A549 (cell line): ENCODE data around the gene ADH5. TPM values are rescaled to one million over a fixed set of nuclear protein-coding genes. Genes with fewer than 3 reads are reported as not detected.

Experiments
- ATAC-seq, 2 experiments: fragments of 200-7000 bp in 1 of 2; fragments of >200 bp in 1 of 2; cut with Nextera tagmentation in 1 of 2; cut with Tn5 transposase in 1 of 2; 3 replicates each; pipeline versions ENCODE4 v1.8.0 to v1.9.1; 2018 to 2020; ENCODE audit warnings: mild to moderate bottlenecking in 1 of 2, moderate library complexity in 1 of 2
- CTCF ChIA-PET: fragments of 300-600 bp; sonication (Branson Sonifier 250); formaldehyde crosslinking; extraction: SDS; loops from one replicate; lab custom pipeline; 2021; ENCODE audit warnings: antibody characterized with exemption, inconsistent platforms; lab: Yijun Ruan, JAX
- POLR2A ChIA-PET: fragments of 350-600 bp; formaldehyde crosslinking; extraction: SDS; loops from one replicate; lab custom pipeline; 2021; ENCODE audit warnings: antibody characterized with exemption, inconsistent platforms; lab: Yijun Ruan, JAX
- DNase-seq, 2 experiments: peaks; one replicate each; pipeline versions ENCODE4 v3.0.0 to v3.0.0-alpha.2; 2011 to 2016; ENCODE audit warnings: low read depth in 1 of 2, low spot score in 1 of 2
- FAIRE-seq: peaks from 2 replicates; lab custom pipeline; 2011; peaks lifted over from hg19 to GRCh38; lab: Jason Lieb, UNC
- H3K27ac ChIP-seq, 2 experiments: fragments of >200 bp; sonication (Bioruptor Twin); formaldehyde crosslinking; 3 replicates each; pipeline ENCODE4 v1.5.1; 2016 to 2017
- H3K4me1 ChIP-seq: fragments of >200 bp; sonication (Bioruptor Twin); formaldehyde crosslinking; 3 replicates; pipeline ENCODE4 v1.6.1; 2016
- H3K4me2 ChIP-seq: fragments of >200 bp; sonication (Bioruptor Twin); formaldehyde crosslinking; 3 replicates; pipeline ENCODE4 v1.6.1; 2016
- H3K4me3 ChIP-seq: fragments of >200 bp; sonication (Bioruptor Twin); formaldehyde crosslinking; 3 replicates; pipeline ENCODE4 v1.5.1; 2016
- H3K9me3 ChIP-seq: fragments of >200 bp; sonication (Bioruptor Twin); formaldehyde crosslinking; 3 replicates; pipeline ENCODE4 v1.6.1; 2016
- ATOH8 ChIP-seq: fragments of 250-450 bp; sonication (Bioruptor Pico); IDR thresholded peaks from 2 replicates; pipeline ENCODE4 v1.5.0; 2020; ENCODE audit warnings: low read depth, mild to moderate bottlenecking, moderate library complexity
- CBX2 ChIP-seq: fragments of 200-600 bp; sonication (generic); IDR thresholded peaks from 2 replicates; pipeline ENCODE4 v1.6.1; 2016; ENCODE audit warnings: low read depth, mild to moderate bottlenecking, borderline replicate concordance
- CBX8 ChIP-seq: fragments of 200-600 bp; sonication (generic); IDR thresholded peaks from 2 replicates; pipeline ENCODE4 v1.6.1; 2016
- CTCF ChIP-seq: fragments of >200 bp; sonication (Bioruptor Twin); formaldehyde crosslinking; IDR thresholded peaks from 3 replicates; pipeline ENCODE4 v1.5.1; 2016
- E2F6 ChIP-seq: IDR thresholded peaks from 2 replicates; pipeline ENCODE4 v1.6.1; 2012; ENCODE audit warnings: low read depth, borderline replicate concordance
- ELK1 ChIP-seq: fragments of 150-350 bp; IDR thresholded peaks from 2 replicates; pipeline ENCODE4 v1.6.1; 2014; ENCODE audit warnings: low read depth, mild to moderate bottlenecking, low read length
- EP300 ChIP-seq, 2 experiments: fragments of >200 bp; sonication (Bioruptor Twin); formaldehyde crosslinking; IDR thresholded peaks; 2 replicates in 1 of 2; 3 replicates in 1 of 2; pipeline ENCODE4 v1.6.1; 2016 to 2017
- ESRRA ChIP-seq: fragments of 150-350 bp; IDR thresholded peaks from 2 replicates; pipeline ENCODE4 v1.6.1; 2014; ENCODE audit warnings: mild to moderate bottlenecking, low read length, borderline replicate concordance
- GATA3 ChIP-seq: IDR thresholded peaks from 2 replicates; pipeline ENCODE4 v1.6.1; 2012; ENCODE audit warnings: borderline replicate concordance
- HDAC2 ChIP-seq: fragments of 200-600 bp; sonication (generic); IDR thresholded peaks from 2 replicates; pipeline ENCODE4 v1.6.1; 2016
- HEYL ChIP-seq: fragments of 250-450 bp; sonication (Bioruptor Pico); IDR thresholded peaks from 2 replicates; pipeline ENCODE4 v1.8.0; 2021; ENCODE audit warnings: mild to moderate bottlenecking, moderate library complexity
- HMGXB4 ChIP-seq: fragments of 250-450 bp; sonication (Bioruptor Pico); IDR thresholded peaks from 2 replicates; pipeline ENCODE4 v1.5.0; 2021; ENCODE audit warnings: mild to moderate bottlenecking, moderate library complexity, borderline replicate concordance
- HOXB13 ChIP-seq: fragments of 250-450 bp; sonication (Bioruptor Pico); IDR thresholded peaks from 2 replicates; pipeline ENCODE4 v1.5.0; 2020; ENCODE audit warnings: low read depth, mild to moderate bottlenecking, moderate library complexity
- JUNB ChIP-seq: fragments of >200 bp; sonication (Bioruptor Twin); formaldehyde crosslinking; IDR thresholded peaks from 2 replicates; pipeline ENCODE4 v1.6.1; 2016
- KDM5A ChIP-seq: fragments of 200-600 bp; sonication (generic); IDR thresholded peaks from 2 replicates; pipeline ENCODE4 v1.6.1; 2016; ENCODE audit warnings: antibody characterized with exemption, mild to moderate bottlenecking
- MAX ChIP-seq: IDR thresholded peaks from 2 replicates; pipeline ENCODE4 v1.6.1; 2012
- MAZ ChIP-seq: fragments of 150-350 bp; IDR thresholded peaks from 2 replicates; pipeline ENCODE4 v1.6.1; 2014; ENCODE audit warnings: antibody characterized with exemption, low read depth, low read length, borderline replicate concordance
- POLR2A ChIP-seq: IDR thresholded peaks from 2 replicates; pipeline ENCODE4 v1.6.1; 2012; ENCODE audit warnings: mild to moderate bottlenecking, low read length
- RARB ChIP-seq: fragments of 250-450 bp; sonication (Bioruptor Pico); IDR thresholded peaks from 2 replicates; pipeline ENCODE4 v1.8.0; 2021; ENCODE audit warnings: mild to moderate bottlenecking, moderate library complexity
- RCOR1 ChIP-seq: fragments of 150-350 bp; IDR thresholded peaks from 2 replicates; pipeline ENCODE4 v1.6.1; 2014; ENCODE audit warnings: antibody characterized with exemption, low read length, low read depth
- RNF2 ChIP-seq: fragments of 200-600 bp; sonication (generic); IDR thresholded peaks from 2 replicates; pipeline ENCODE4 v1.6.1; 2016; ENCODE audit warnings: low read depth, mild to moderate bottlenecking, antibody characterized with exemption, moderate library complexity, borderline replicate concordance
- USF2 ChIP-seq: fragments of 450-650 bp; IDR thresholded peaks from 2 replicates; pipeline ENCODE4 v1.6.1; 2014; ENCODE audit warnings: antibody characterized with exemption
- ZSCAN20 ChIP-seq: fragments of 250-450 bp; sonication (Bioruptor Pico); IDR thresholded peaks from 2 replicates; pipeline ENCODE4 v1.8.0; 2022; ENCODE audit warnings: mild to moderate bottlenecking, moderate library complexity
- WGBS: methylation state at CpG from one replicate; pipeline ENCODE4 v1.1.6; 2017; ENCODE audit errors: missing lambda C conversion rate; 5-methylcytosine and 5-hydroxymethylcytosine counted together
- polyA plus RNA-seq, 4 experiments: library from polyadenylated mRNA; depleted of rRNA in 3 of 4; stranded (reverse); fragments of >200 nt; fragmentation: RNase III in 1 of 4; extraction: RNeasy Plus Mini Kit Qiagen cat#74134 plus additional on column Dnase treatment in 1 of 4; gene quantifications; 2 replicates in 3 of 4; 3 replicates in 1 of 4; pipeline ENCODE4 v1.2.3, GENCODE V29; 2011 to 2017

The ADH5 gene
- polyA plus RNA-seq, 2 of the 4 experiments (the other 2 are of a cell fraction): 124 to 152 TPM

- H3K4me1 ChIP-seq: peaks cover 46% of the 10 kb centered on the region
- no peak for TF ChIP-seq HMGXB4 (CRISPR knock-in tag)
- TF ChIP-seq RNF2: no peak
- TF ChIP-seq KDM5A: no peak
- no peak for TF ChIP-seq USF2
- H3K9me3 ChIP-seq: no peaks in the 10 kb centered on the region
- peak overlapping the region; percentile 3; the same call in 2 of the 3 replicates for H3K4me2 ChIP-seq
- WGBS: 44% methylated on average over 1 of the region's 1 CpG
- POLR2A ChIA-PET: interaction anchor here (1.2 kb wide), 1 partner anchor 34 kb away, joined by 4 read pairs; the partner anchor contains the start of gene METAP1
- ATAC-seq: no peak
- H3K27ac ChIP-seq: no peak overlapping the region
- FAIRE-seq: no peak
- no peak for DNase-seq
- H3K4me3 ChIP-seq: no peak overlapping the region
- CTCF ChIA-PET: interaction anchor here (1.1 to 1.7 kb wide), 2 partner anchors 27 to 34 kb away, joined by 4 to 5 read pairs; partner anchors contain the start of gene METAP1
Observed at GRCh38 chr4:99029018-99029735, 59.4 kb downstream of the ADH5 start.

GRCh38 chr4:99028187-99028586, 60.4 kb downstream of the ADH5 start:
- ChIA-PET POLR2A (no interaction called here), CTCF (interaction anchor here (2.0 kb wide), 1 partner anchor 33 kb away, joined by 9 read pairs; the partner anchor contains the start of gene METAP1)
- Histone ChIP-seq H3K27ac (no peak overlapping the region), H3K4me1 (peaks cover 54% of the 10 kb centered on the region), H3K4me3 (no peak overlapping the region), H3K9me3 (no peaks in the 10 kb centered on the region), H3K4me2 (peak overlapping the region; percentile 59)
- ATAC-seq (no peak), DNase-seq (no peak), FAIRE-seq (no peak)
- TF ChIP-seq HOXB13 (CRISPR knock-in tag): no peak
- TF ChIP-seq POLR2A: no peak
- no peak for TF ChIP-seq ELK1
- no peak for TF ChIP-seq ATOH8 (CRISPR knock-in tag)
- TF ChIP-seq HDAC2: no peak
- no peak for TF ChIP-seq RCOR1
- no peak for TF ChIP-seq ZSCAN20
- TF ChIP-seq HEYL (CRISPR knock-in tag): no peak
- TF ChIP-seq JUNB: no peak
- TF ChIP-seq CTCF: no peak
- no peak for TF ChIP-seq RARB (CRISPR knock-in tag)
- no peak for TF ChIP-seq CBX8
- TF ChIP-seq ESRRA: no peak
- no peak for TF ChIP-seq GATA3
- TF ChIP-seq E2F6: no peak
- TF ChIP-seq MAZ: no peak
- no peak for TF ChIP-seq CBX2
- no peak for TF ChIP-seq MAX
- TF ChIP-seq EP300 (IDR thresholded peaks at IDR 0.05): no peak
